ENCODE measurements around the gene LEO1. TPM values are rescaled to one million over a fixed set of nuclear protein-coding genes. Genes with fewer than 3 reads are reported as not detected.

Gene LEO1
- total and polyA plus RNA-seq, 10 of the 15 experiments (the other 5 are each of a cell fraction or from before 2014, with no cell fraction given) = 13.6 to 50.6 (median 32.4) TPM

DNA sequence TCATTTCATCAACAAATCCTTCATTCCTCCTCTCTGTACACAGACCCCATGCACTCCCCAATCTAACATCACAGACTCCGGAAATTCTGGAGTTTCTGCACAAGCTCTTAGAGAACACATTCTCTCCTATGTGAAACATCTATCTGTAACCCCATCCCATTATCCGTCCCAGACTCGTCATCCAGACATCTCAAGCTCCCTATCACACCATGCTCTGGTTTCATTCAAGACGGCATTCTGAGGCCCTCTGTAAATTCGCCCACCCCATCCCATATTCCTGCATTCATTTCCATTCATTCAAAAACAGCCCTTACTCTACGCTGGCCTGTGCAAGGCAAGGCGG, 575 bp downstream of the LEO1 start (continued):
- TF ChIP-seq ZNF274 (IDR thresholded peaks at IDR 0.05; ENCODE audit: insufficient read depth, insufficient read length) = no peak
- no peak for TF ChIP-seq MXI1 (IDR thresholded peaks at IDR 0.05; ENCODE audit: low read depth, low read length)
- no peak for TF ChIP-seq ETV6 (conservative IDR thresholded peaks at IDR 0.05 in 1 of 2, IDR thresholded peaks at IDR 0.05 in 1 of 2; ENCODE audit: borderline replicate concordance in 1 of 2, low read depth in 1 of 2)

DNA sequence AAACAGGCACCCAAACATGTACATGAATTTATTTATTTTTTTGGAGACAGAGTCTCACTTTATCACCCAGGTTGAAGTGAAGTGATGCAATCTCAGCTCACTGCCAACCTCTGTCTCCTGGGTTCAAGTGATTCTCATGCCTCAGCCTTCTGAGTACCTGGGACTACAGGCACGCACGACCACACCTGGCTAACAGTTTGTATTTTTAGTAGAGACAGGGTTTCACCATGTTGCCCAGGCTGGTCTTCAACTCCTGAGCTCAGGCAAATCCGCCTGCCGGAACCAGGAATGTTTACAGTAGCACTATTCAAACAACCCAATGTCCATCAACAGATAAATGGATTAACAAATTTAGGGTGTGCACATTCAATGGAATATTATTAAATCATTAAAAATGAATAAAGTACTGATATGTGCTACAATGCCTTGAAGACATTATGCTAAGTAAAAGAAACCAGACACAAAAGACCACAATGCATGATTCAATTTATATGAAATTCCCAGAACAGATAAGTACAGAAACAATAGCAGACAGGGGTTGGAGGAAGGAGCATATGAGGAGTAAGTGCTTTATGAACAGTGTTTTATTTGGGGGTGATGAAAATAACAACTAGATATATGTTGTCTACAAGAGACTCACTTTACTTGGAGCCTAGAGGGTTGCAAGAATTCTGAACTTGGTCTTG, 1.3 kb downstream of the LEO1 start:
- WGBS (ENCODE audit: insufficient coverage, insufficient replicate concordance, low lambda C conversion rate, missing lambda C conversion rate) = 90% methylated on average over 4 of the region's 4 CpGs
- ATAC-seq = no peak; the same call in 2 of the 3 replicates
- H3K4me3 ChIP-seq = peak overlapping the region; percentile 82

More for the DNA sequence above, 1.3 kb downstream of the LEO1 start:
- SMC1A ChIA-PET (ENCODE audit: uncharacterized antibody, unreplicated experiment) = interaction anchor here (1.0 to 2.5 kb wide), 9 partner anchors 11 to 257 kb away, joined by 3 to 20 read pairs (median 7); no protein-coding TSS in a partner anchor
- H2AFZ ChIP-seq (ENCODE audit: control insufficient read depth, low read depth, low read length) = no peak overlapping the region
- H3K36me3 ChIP-seq (ENCODE audit: control insufficient read depth in 2 of 2, insufficient read depth in 2 of 2, low read length in 1 of 2) = peaks cover 0 to 3% of the 10 kb centered on the region in 2 experiments; a peak in 3 of 4 replicates
- H3K9me3 ChIP-seq (replicated peaks; ENCODE audit: control insufficient read depth, insufficient read depth, low read length) = peaks cover 4% of the 10 kb centered on the region; the same call in 1 of the 3 replicates
- no TSS peak for BruUV-seq (replicated peaks)
- RAD21 ChIA-PET (ENCODE audit: unreplicated experiment) = interaction anchor here (1.0 to 2.2 kb wide), 7 partner anchors 9 to 134 kb away, joined by 3 to 6 read pairs (median 4); no protein-coding TSS in a partner anchor
- DNase-seq (ENCODE audit: low read depth, low spot score) (no peak), FAIRE-seq (no peak)
- CTCF ChIA-PET = interaction anchor here (0.6 to 3.2 kb wide), 9 partner anchors 10 to 266 kb away, joined by 3 to 12 read pairs (median 4); no protein-coding TSS in a partner anchor
- TF ChIP-seq SUPT20H (IDR thresholded peaks at IDR 0.05; ENCODE audit: borderline replicate concordance, control insufficient read depth, low read depth, low read length) (no peak), NFXL1 (IDR thresholded peaks at IDR 0.05; ENCODE audit: borderline replicate concordance) (0 out of 2 replicates have a peak, but pooled peaks have one; percentile 20)
- no peaks in the 10 kb centered on the region for H3K4me1 ChIP-seq (ENCODE audit: control insufficient read depth, insufficient read depth, low read length)
- POLR2A ChIA-PET = interaction anchor here (0.5 to 1.7 kb wide), 5 partner anchors 11 to 167 kb away, joined by 3 to 7 read pairs (median 3); no protein-coding TSS in a partner anchor
- no peaks in the 10 kb centered on the region for H4K20me1 ChIP-seq (ENCODE audit: control insufficient read depth, insufficient read depth)
- peak overlapping the region; percentile 83 for H3K27ac ChIP-seq (ENCODE audit: control insufficient read depth, insufficient read depth)
- peaks cover 49% of the 10 kb centered on the region for H3K79me2 ChIP-seq (ENCODE audit: control insufficient read depth, insufficient read depth, low read length)
- peak overlapping the region; percentile 92 for H3K9ac ChIP-seq (ENCODE audit: control insufficient read depth, insufficient read depth, low read length)
- intact Hi-C loops (cut with micrococcal nuclease; ENCODE audit: unreplicated experiment) = no loop called here
- in situ Hi-C loops (cut with MboI) = no loop called here
- H3K4me2 ChIP-seq (ENCODE audit: control insufficient read depth, insufficient read depth) = peak overlapping the region; percentile 86
- H3K27me3 ChIP-seq (replicated peaks in 1 of 2; ENCODE audit: control insufficient read depth in 2 of 2, insufficient read depth in 2 of 2, low read length in 1 of 2) = no peaks in the 10 kb centered on the region
